ENCODE data around the gene KCNN4. TPM values are rescaled to one million over a fixed set of nuclear protein-coding genes. Genes with fewer than 3 reads are reported as not detected.
"Not testable (repeated sequence)": the region's sequence is repeated elsewhere in the genome, so short reads cannot be mapped to it uniquely, and the experiment has no call there.

Gene KCNN4
- total RNA-seq, 1 experiment from 2014 or later = 29.7 TPM

DNA sequence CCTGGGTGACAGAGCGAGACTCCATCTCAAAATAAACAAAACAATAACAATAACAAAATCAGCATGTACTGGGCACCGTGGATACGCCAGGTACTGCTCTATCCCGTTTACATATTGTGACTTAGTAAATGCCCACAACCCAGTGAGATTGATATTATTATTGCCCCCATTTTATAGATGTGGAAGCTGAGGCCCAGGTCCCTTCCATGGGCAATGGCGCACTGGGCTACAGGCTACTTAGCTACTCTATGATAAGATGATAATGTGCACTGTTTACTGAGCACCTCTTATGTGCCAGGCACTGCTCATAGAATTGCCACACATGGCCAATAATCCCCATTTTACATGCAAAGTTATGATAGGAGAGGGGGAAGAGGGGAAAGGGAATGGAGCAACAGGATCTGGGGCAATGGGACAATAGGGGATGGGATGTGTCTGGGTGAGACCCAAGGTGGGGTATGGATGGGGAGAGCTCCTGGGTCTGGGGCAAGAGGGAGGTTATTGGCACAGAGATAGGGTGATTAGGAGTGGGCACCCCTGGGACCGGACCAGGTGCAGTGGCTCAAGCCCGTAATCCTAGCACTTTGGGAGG, 5.4 kb downstream of the KCNN4 start:
- intact Hi-C loops (cut with micrococcal nuclease; ENCODE audit: unreplicated experiment) = no loop called here
- BruUV-seq (replicated peaks) = no TSS peak
- peaks cover 25% of the 10 kb centered on the region for H3K4me1 ChIP-seq (ENCODE audit: control insufficient read depth, insufficient read depth, low read length)
- in situ Hi-C loops (cut with HindIII; ENCODE audit: low pct_unique_long_range_greater_than_20kb, low sequenced_read_pairs) = no loop called here
- no peak overlapping the region for H3K27ac ChIP-seq (ENCODE audit: low read length)
- no peak overlapping the region for H3K4me3 ChIP-seq (ENCODE audit: low read depth in 2 of 2, low read length in 2 of 2)
- H3K36me3 ChIP-seq (ENCODE audit: control insufficient read depth, insufficient read depth, low read length) = no peaks in the 10 kb centered on the region
- DNase-seq (ENCODE audit: low read depth, low spot score) (no peak), ATAC-seq (no peak)
- no peaks in the 10 kb centered on the region for H3K9me3 ChIP-seq (ENCODE audit: control insufficient read depth, insufficient read depth, low read depth, low read length)
- ChIA-PET CTCF (interaction anchor here (1.7 kb wide), 1 partner anchor 9 kb away, joined by 5 read pairs; no protein-coding TSS in a partner anchor), POLR2A (no interaction called here)
- TF ChIP-seq POLR2AphosphoS5 (IDR thresholded peaks at IDR 0.05; ENCODE audit: low read depth, low read length) (no peak), SIN3A (IDR thresholded peaks at IDR 0.05; ENCODE audit: borderline replicate concordance, insufficient read depth, low read depth, low read length) (no peak), TCF7L2 (IDR thresholded peaks at IDR 0.05; ENCODE audit: low read depth, low read length) (no peak)
- TF ChIP-seq, protein P1, sequence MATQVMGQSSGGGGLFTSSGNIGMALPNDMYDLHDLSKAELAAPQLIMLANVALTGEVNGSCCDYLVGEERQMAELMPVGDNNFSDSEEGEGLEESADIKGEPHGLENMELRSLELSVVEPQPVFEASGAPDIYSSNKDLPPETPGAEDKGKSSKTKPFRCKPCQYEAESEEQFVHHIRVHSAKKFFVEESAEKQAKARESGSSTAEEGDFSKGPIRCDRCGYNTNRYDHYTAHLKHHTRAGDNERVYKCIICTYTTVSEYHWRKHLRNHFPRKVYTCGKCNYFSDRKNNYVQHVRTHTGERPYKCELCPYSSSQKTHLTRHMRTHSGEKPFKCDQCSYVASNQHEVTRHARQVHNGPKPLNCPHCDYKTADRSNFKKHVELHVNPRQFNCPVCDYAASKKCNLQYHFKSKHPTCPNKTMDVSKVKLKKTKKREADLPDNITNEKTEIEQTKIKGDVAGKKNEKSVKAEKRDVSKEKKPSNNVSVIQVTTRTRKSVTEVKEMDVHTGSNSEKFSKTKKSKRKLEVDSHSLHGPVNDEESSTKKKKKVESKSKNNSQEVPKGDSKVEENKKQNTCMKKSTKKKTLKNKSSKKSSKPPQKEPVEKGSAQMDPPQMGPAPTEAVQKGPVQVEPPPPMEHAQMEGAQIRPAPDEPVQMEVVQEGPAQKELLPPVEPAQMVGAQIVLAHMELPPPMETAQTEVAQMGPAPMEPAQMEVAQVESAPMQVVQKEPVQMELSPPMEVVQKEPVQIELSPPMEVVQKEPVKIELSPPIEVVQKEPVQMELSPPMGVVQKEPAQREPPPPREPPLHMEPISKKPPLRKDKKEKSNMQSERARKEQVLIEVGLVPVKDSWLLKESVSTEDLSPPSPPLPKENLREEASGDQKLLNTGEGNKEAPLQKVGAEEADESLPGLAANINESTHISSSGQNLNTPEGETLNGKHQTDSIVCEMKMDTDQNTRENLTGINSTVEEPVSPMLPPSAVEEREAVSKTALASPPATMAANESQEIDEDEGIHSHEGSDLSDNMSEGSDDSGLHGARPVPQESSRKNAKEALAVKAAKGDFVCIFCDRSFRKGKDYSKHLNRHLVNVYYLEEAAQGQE (IDR thresholded peaks at IDR 0.05; ENCODE audit: insufficient read depth in 1 of 2, low read depth in 2 of 2, low read length in 1 of 2) = no peak
- TF ChIP-seq, protein P2, sequence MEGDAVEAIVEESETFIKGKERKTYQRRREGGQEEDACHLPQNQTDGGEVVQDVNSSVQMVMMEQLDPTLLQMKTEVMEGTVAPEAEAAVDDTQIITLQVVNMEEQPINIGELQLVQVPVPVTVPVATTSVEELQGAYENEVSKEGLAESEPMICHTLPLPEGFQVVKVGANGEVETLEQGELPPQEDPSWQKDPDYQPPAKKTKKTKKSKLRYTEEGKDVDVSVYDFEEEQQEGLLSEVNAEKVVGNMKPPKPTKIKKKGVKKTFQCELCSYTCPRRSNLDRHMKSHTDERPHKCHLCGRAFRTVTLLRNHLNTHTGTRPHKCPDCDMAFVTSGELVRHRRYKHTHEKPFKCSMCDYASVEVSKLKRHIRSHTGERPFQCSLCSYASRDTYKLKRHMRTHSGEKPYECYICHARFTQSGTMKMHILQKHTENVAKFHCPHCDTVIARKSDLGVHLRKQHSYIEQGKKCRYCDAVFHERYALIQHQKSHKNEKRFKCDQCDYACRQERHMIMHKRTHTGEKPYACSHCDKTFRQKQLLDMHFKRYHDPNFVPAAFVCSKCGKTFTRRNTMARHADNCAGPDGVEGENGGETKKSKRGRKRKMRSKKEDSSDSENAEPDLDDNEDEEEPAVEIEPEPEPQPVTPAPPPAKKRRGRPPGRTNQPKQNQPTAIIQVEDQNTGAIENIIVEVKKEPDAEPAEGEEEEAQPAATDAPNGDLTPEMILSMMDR (IDR thresholded peaks at IDR 0.05) = no peak
- H3K27me3 ChIP-seq (ENCODE audit: control insufficient read depth, insufficient read depth, low read length) = no peaks in the 10 kb centered on the region

GRCh38 chr19:43774940-43775258, 5.9 kb downstream of the KCNN4 start:
- in situ Hi-C loops (cut with HindIII; ENCODE audit: low pct_unique_long_range_greater_than_20kb, low sequenced_read_pairs); intact Hi-C loops (cut with micrococcal nuclease; ENCODE audit: unreplicated experiment); H3K27me3 ChIP-seq (ENCODE audit: control insufficient read depth, insufficient read depth, low read length); BruUV-seq (replicated peaks); H3K36me3 ChIP-seq (ENCODE audit: control insufficient read depth, insufficient read depth, low read length); ATAC-seq; DNase-seq (ENCODE audit: low read depth, low spot score); H3K4me3 ChIP-seq (ENCODE audit: low read depth in 2 of 2, low read length in 2 of 2); POLR2A ChIA-PET; CTCF ChIA-PET; H3K27ac ChIP-seq (ENCODE audit: low read length); H3K9me3 ChIP-seq (ENCODE audit: control insufficient read depth, insufficient read depth, low read depth, low read length): not testable (repeated sequence)
- H3K4me1 ChIP-seq (ENCODE audit: control insufficient read depth, insufficient read depth, low read length) = peaks cover 24% of the 10 kb centered on the region

GRCh38 chr19:43774103-43774939, 6.5 kb downstream of the KCNN4 start:
- H3K9me3 ChIP-seq (ENCODE audit: control insufficient read depth, insufficient read depth, low read depth, low read length) = no peaks in the 10 kb centered on the region
- H3K27ac ChIP-seq (ENCODE audit: low read length) = no peak overlapping the region
- ChIA-PET POLR2A (no interaction called here), CTCF (no interaction called here)
- no TSS peak for BruUV-seq (replicated peaks)
- intact Hi-C loops (cut with micrococcal nuclease; ENCODE audit: unreplicated experiment) = no loop called here
- in situ Hi-C loops (cut with HindIII; ENCODE audit: low pct_unique_long_range_greater_than_20kb, low sequenced_read_pairs) = no loop called here
- no peak for DNase-seq (ENCODE audit: low read depth, low spot score)
- no peaks in the 10 kb centered on the region for H3K27me3 ChIP-seq (ENCODE audit: control insufficient read depth, insufficient read depth, low read length)
- H3K36me3 ChIP-seq (ENCODE audit: control insufficient read depth, insufficient read depth, low read length) = no peaks in the 10 kb centered on the region
- H3K4me1 ChIP-seq (ENCODE audit: control insufficient read depth, insufficient read depth, low read length) = peaks cover 18% of the 10 kb centered on the region
- no peak overlapping the region for H3K4me3 ChIP-seq (ENCODE audit: low read depth in 2 of 2, low read length in 2 of 2)
- ATAC-seq = no peak
- TF ChIP-seq TCF7L2 (IDR thresholded peaks at IDR 0.05; ENCODE audit: low read depth, low read length) = no peak
- no peak for TF ChIP-seq SIN3A (IDR thresholded peaks at IDR 0.05; ENCODE audit: borderline replicate concordance, insufficient read depth, low read depth, low read length)
- TF ChIP-seq, protein P2 (IDR thresholded peaks at IDR 0.05) = no peak
- TF ChIP-seq, protein P1 (IDR thresholded peaks at IDR 0.05; ENCODE audit: insufficient read depth in 1 of 2, low read depth in 2 of 2, low read length in 1 of 2) = no peak
- no peak for TF ChIP-seq POLR2AphosphoS5 (IDR thresholded peaks at IDR 0.05; ENCODE audit: low read depth, low read length)
